GM18508 (cell line): Measurements from ENCODE around the gene BBS2.

ENCODE experiments used
- ATAC-seq: cut with Tn5 transposase; IDR thresholded peaks from one replicate; pipeline ENCODE4 v1.9.1; 2021; ENCODE audit warnings: moderate number of reproducible peaks; ENCODE audit not compliant: insufficient read depth, unreplicated experiment

BBS2 gene

GRCh38 chr16:56436258-56436657 is 83.6 kb downstream of the BBS2 start:
- no peak for ATAC-seq
